GM12891 (cell line): ENCODE data around the gene LGR6.

Experiments used
- DNase-seq: peaks from one replicate; pipeline ENCODE4 v3.0.0; 2011; ENCODE audit warnings: low spot score; ENCODE audit not compliant: insufficient read length
- FAIRE-seq: peaks from 2 replicates; lab custom pipeline; 2011; peaks lifted over from hg19 to GRCh38; lab: Jason Lieb, UNC
- PAX5 ChIP-seq: IDR thresholded peaks from 2 replicates; pipeline ENCODE4 v1.6.1; 2011; ENCODE audit warnings: low read length, moderate library complexity, mild to moderate bottlenecking; ENCODE audit not compliant: insufficient read depth, severe bottlenecking
- POLR2A ChIP-seq: IDR thresholded peaks from 2 replicates; pipeline ENCODE4 v1.6.1; 2011; ENCODE audit warnings: low read depth, low read length, control low read depth
- POLR2AphosphoS5 ChIP-seq: IDR thresholded peaks from 2 replicates; pipeline ENCODE4 v1.6.1; 2011; ENCODE audit warnings: low read depth, low read length, control low read depth
- POU2F2 ChIP-seq: IDR thresholded peaks from 2 replicates; pipeline ENCODE4 v1.6.1; 2011; ENCODE audit warnings: low read depth, mild to moderate bottlenecking, control low read depth, low read length, moderate library complexity
- SPI1 ChIP-seq: IDR thresholded peaks from 2 replicates; pipeline ENCODE4 v1.6.1; 2011; ENCODE audit warnings: low read depth, low read length, control low read depth
- TAF1 ChIP-seq: IDR thresholded peaks from 2 replicates; pipeline ENCODE4 v1.6.1; 2011; ENCODE audit warnings: low read depth, low read length, control low read depth

Gene LGR6

GRCh38 chr1:202263628-202264027 lies 70.0 kb downstream of the LGR6 start:
- DNase-seq (no peak), FAIRE-seq (no peak)
- TF ChIP-seq POLR2AphosphoS5 (no peak), TAF1 (no peak)

- FAIRE-seq (no peak), DNase-seq (no peak)
- TF ChIP-seq TAF1 (no peak), POLR2AphosphoS5 (no peak), SPI1 (no peak), PAX5 (no peak), POLR2A (no peak), POU2F2 (no peak)
Observed at GRCh38 chr1:202264300-202264699, 70.7 kb downstream of the LGR6 start.

- no peak for FAIRE-seq
- TF ChIP-seq SPI1 (no peak), POU2F2 (no peak), PAX5 (no peak), POLR2AphosphoS5 (no peak)
- no peak for DNase-seq
Observed at GRCh38 chr1:202264726-202265125, 71.1 kb downstream of the LGR6 start.

- TF ChIP-seq POU2F2 (no peak), SPI1 (no peak), POLR2A (no peak), PAX5 (no peak), TAF1 (no peak), POLR2AphosphoS5 (no peak)
- FAIRE-seq, result no peak
- no peak for DNase-seq
Observed at GRCh38 chr1:202266061-202266765, 72.6 kb downstream of the LGR6 start.

- no peak for TF ChIP-seq PAX5
- no peak for TF ChIP-seq POLR2AphosphoS5
- no peak for TF ChIP-seq TAF1
- TF ChIP-seq SPI1, result no peak
- no peak for TF ChIP-seq POLR2A
- TF ChIP-seq POU2F2, result no peak
- DNase-seq, result no peak
- FAIRE-seq, result no peak
Observed at GRCh38 chr1:202268032-202268431, 74.4 kb downstream of the LGR6 start.

GRCh38 chr1:202268817-202269216 lies 75.2 kb downstream of the LGR6 start:
- TF ChIP-seq SPI1 (no peak), PAX5 (no peak), TAF1 (no peak), POLR2AphosphoS5 (no peak), POLR2A (no peak), POU2F2 (no peak)

GRCh38 chr1:202270871-202271326 lies 77.3 kb downstream of the LGR6 start:
- DNase-seq, result no peak
- no peak for TF ChIP-seq POU2F2
- no peak for TF ChIP-seq POLR2AphosphoS5
- no peak for TF ChIP-seq PAX5
- no peak for TF ChIP-seq POLR2A
- TF ChIP-seq TAF1, result no peak
- TF ChIP-seq SPI1, result no peak
- no peak for FAIRE-seq

More at GRCh38 chr1:202268817-202269216, 75.2 kb downstream of the LGR6 start:
- FAIRE-seq (no peak), DNase-seq (no peak)

- no peak for FAIRE-seq
- TF ChIP-seq POLR2A (no peak), TAF1 (no peak), POLR2AphosphoS5 (no peak), PAX5 (no peak), POU2F2 (no peak), SPI1 (no peak)
- DNase-seq, result no peak
Observed at GRCh38 chr1:202272103-202272845, 78.7 kb downstream of the LGR6 start.

GRCh38 chr1:202274611-202275010 lies 81.0 kb downstream of the LGR6 start:
- FAIRE-seq (no peak), DNase-seq (peak; percentile 30)
- TF ChIP-seq PAX5 (no peak), POLR2AphosphoS5 (no peak), SPI1 (no peak), POLR2A (no peak), TAF1 (no peak), POU2F2 (no peak)
